GM12864 (cell line): Measurements from ENCODE around the gene KHNYN.

ENCODE experiments used
- DNase-seq: peaks from one replicate; pipeline ENCODE4 v3.0.0-alpha.2; 2011; ENCODE audit warnings: low read depth
- H3K4me3 ChIP-seq: 2 replicates; pipeline ENCODE4 v1.5.1; 2011; ENCODE audit warnings: mild to moderate bottlenecking, low read depth, low read length, control low read depth
- CTCF ChIP-seq: IDR thresholded peaks from 2 replicates; pipeline ENCODE4 v1.5.1; 2011; ENCODE audit warnings: low read depth, mild to moderate bottlenecking, moderate library complexity, low read length, control low read depth, inconsistent platforms; ENCODE audit errors: missing control alignments

KHNYN gene

DNA sequence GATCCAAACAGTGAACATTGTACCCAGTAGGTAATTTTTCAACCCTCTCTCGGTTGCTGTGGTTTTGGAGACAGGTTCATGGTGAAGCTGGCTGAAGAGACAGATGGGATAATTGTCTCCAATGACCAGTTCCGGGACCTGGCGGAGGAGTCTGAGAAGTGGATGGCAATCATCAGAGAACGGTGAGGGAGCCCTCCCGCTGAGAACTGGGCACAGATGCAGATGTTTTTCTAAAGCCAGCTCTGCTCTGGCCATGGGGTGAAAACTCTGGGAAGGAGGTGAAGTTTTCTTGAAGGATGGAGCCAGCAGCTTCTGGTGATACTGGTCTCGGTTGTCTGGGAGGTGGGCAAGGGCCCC lies 6.2 kb downstream of the KHNYN start:
- no peak for TF ChIP-seq CTCF
- DNase-seq: no peak
- H3K4me3 ChIP-seq: no peak overlapping the region

DNA sequence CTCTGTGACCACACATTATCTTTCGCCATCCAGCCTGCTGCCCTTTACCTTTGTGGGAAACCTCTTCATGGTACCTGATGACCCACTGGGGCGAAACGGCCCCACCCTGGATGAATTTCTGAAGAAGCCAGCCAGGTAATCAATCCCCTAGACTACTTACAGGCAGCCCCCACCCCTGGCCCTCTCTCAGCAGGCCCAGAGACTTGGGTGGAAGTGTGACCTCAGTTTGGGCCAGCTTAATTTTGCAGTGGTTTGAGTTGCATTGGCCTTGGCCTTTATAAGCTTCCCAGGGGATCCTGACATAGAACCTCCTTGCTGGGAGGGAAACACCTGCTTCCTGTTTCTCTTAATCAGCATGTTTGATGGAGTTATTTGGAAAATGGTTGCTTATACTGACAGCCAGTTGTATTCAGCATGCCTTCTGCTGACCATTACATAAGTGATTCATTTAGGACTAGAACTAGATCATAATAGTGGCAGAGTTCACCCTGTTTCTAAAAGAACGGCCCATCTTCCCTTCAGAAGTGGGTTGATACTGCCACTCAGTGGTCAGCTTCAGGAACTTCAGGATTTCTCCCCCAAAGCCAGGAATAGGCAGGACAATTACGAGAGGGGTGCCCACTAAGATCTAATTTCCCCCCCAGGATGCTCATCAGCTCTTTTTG lies 6.7 kb downstream of the KHNYN start:
- TF ChIP-seq CTCF: peak; percentile 76
- no peak overlapping the region for H3K4me3 ChIP-seq
- peak; percentile 19 for DNase-seq

GRCh38 chr14:24437020-24437735 lies 7.4 kb downstream of the KHNYN start:
- TF ChIP-seq CTCF: no peak
- H3K4me3 ChIP-seq: no peak overlapping the region
- no peak for DNase-seq

- TF ChIP-seq CTCF: no peak
- no peak overlapping the region for H3K4me3 ChIP-seq
- DNase-seq: no peak
These were observed 7.9 kb downstream of the KHNYN start for GRCh38 chr14:24437736-24438067.

GRCh38 chr14:24438223-24439097 lies 8.7 kb downstream of the KHNYN start:
- DNase-seq: no peak
- TF ChIP-seq CTCF: no peak
- no peak overlapping the region for H3K4me3 ChIP-seq

DNA sequence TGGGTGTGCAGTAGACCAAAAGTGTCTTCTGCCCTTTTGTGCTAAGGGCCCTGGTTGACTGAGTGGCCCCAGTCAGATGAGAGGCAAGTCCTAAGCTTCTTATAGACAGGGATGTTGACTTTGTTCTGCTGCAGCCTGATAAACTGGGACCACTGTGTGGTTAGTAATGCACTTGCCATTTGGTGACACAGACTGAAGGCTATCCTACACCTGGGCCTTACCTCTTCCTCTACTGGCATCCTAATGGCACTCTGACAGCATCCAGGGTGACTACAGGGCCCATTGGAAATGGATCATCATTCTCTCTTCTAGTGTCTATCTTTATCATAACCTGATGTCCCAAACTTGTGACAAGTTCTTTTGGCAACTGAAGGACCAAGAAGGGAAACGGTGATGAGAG lies 9.5 kb downstream of the KHNYN start:
- no peak for DNase-seq
- no peak overlapping the region for H3K4me3 ChIP-seq
- TF ChIP-seq CTCF: no peak
